ENCODE data around the gene OPRL1. TPM values are rescaled to one million over a fixed set of nuclear protein-coding genes. Genes with fewer than 3 reads are reported as not detected.

The OPRL1 gene
- total and polyA plus RNA-seq, 2 of the 8 experiments (the other 6 are each of a cell fraction or from before 2014, with no cell fraction given) = 0.63 to 0.98 TPM

DNA sequence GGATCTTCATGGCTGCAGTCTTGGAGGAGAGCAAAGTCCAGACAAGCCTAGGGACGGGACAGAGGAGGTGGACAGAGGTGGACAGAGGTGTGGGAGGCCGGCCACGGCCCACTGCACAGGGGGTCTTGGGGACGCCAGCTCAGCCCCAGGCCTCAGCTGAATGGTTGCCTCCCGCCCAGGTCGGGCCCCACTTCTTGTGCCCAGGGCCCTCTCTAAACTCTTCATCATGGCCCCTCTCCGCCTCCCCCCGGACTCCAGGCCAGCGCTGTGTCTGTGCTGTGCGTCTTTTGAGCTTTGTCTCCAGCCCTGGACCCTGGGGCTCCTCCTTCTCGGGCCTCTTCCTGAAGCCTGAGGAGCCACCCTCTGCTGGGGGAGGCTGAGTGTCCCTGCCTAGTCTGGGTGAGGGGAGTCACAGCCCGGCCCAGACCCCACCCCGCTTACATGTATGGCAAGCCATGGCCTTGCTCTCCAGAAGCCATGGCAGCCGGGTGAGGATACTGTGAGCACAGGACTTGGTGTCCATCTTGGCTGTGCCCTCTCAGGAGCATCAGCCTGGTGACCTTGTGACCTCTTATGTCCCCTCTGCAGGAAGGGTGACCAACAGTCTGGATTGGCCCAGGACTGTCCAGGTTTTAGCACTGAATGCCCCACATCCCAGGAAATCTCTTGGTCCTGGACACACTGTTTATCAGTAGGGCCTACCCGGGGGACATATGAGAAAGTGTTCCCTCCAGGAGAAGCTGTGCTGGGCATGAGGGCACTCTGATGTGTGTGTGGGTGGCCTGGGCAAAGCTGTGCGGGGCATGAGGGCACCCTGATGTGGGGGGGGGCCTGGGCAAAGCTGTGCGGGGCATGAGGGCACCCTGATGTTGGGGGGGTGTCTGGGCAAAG is 36.9 kb downstream of the OPRL1 start:
- no peak overlapping the region for H2BK20ac ChIP-seq (ENCODE audit: low read length)
- no peak overlapping the region for H3K18ac ChIP-seq (ENCODE audit: extremely low read depth, low read length)
- no peak overlapping the region for H4K5ac ChIP-seq (ENCODE audit: insufficient read length, low read depth, low read length)
- H4K20me1 ChIP-seq (replicated peaks in 1 of 2; ENCODE audit: control insufficient read depth in 1 of 2, insufficient read depth in 2 of 2, low read length in 2 of 2) = no peaks in the 10 kb centered on the region
- no peak overlapping the region for H2BK120ac ChIP-seq (replicated peaks; ENCODE audit: low read depth, low read length)
- FAIRE-seq (no peak), DNase-seq (ENCODE audit: low read depth in 1 of 2, low spot score in 2 of 2) (peak in 1 of 2 experiments; percentile 41)
- H3K4me3 ChIP-seq (ENCODE audit: extremely low read depth in 1 of 4, insufficient read depth in 2 of 4, low read depth in 3 of 4, low read length in 4 of 4) = no peak overlapping the region
- H3K23ac ChIP-seq (ENCODE audit: insufficient read length) = no peak overlapping the region
- no peak overlapping the region for H2AFZ ChIP-seq (ENCODE audit: low read length)
- TF ChIP-seq PHF8 (conservative IDR thresholded peaks at IDR 0.05; ENCODE audit: low read depth, low read length) (no peak), EZH2 (IDR thresholded peaks at IDR 0.05; ENCODE audit: low read depth, low read length, severe bottlenecking) (no peak), CEBPB (IDR thresholded peaks at IDR 0.05; ENCODE audit: low read depth, low read length) (no peak), TAF7 (optimal IDR thresholded peaks at IDR 0.05; ENCODE audit: borderline replicate concordance, low read depth, low read length) (no peak)
- H2BK12ac ChIP-seq (ENCODE audit: low read depth, low read length) = no peak overlapping the region
- no peak overlapping the region for H3K14ac ChIP-seq (ENCODE audit: insufficient read length)
- H2BK15ac ChIP-seq (ENCODE audit: low read length) = no peak overlapping the region
- no peaks in the 10 kb centered on the region; a peak in 2 of 7 replicates for H3K4me1 ChIP-seq (replicated peaks in 1 of 4; ENCODE audit: control insufficient read depth in 3 of 4, insufficient read depth in 4 of 4, low read length in 3 of 4)
- H3K4me2 ChIP-seq (ENCODE audit: insufficient read depth in 1 of 2, low read depth in 2 of 2, low read length in 2 of 2) = no peak overlapping the region
- no peaks in the 10 kb centered on the region; a peak in 2 of 7 replicates for H3K27me3 ChIP-seq (replicated peaks in 1 of 4; ENCODE audit: control insufficient read depth in 3 of 4, extremely low read depth in 1 of 4, insufficient read depth in 3 of 4, low read length in 3 of 4)
- no peak overlapping the region for H2BK5ac ChIP-seq (ENCODE audit: low read depth, low read length)
- POLR2A ChIA-PET (ENCODE audit: partially characterized antibody) = no interaction called here
- H3K36me3 ChIP-seq (ENCODE audit: control insufficient read depth in 2 of 4, insufficient read depth in 4 of 4, low read length in 3 of 4) = no peaks in the 10 kb centered on the region
- no peak overlapping the region for H2AK5ac ChIP-seq (ENCODE audit: low read depth, low read length)
- no peaks in the 10 kb centered on the region for H3K23me2 ChIP-seq (ENCODE audit: low read depth, low read length)
- no peaks in the 10 kb centered on the region for H3K79me1 ChIP-seq (ENCODE audit: low read depth, low read length)
- H3K79me2 ChIP-seq (ENCODE audit: control insufficient read depth in 1 of 2, insufficient read depth in 2 of 2, low read length in 2 of 2) = no peaks in the 10 kb centered on the region
- no peak overlapping the region for H3K9ac ChIP-seq (replicated peaks in 1 of 4; ENCODE audit: extremely low read depth in 1 of 4, low read depth in 3 of 4, low read length in 3 of 4)
- H4K91ac ChIP-seq (replicated peaks; ENCODE audit: insufficient read length, low read length) = no peak overlapping the region
- 84% methylated on average over 11 of the region's 17 CpGs; no CpG with 5 or more reads in 1 of the 2 experiments for WGBS, 2 experiments (ENCODE audit: extremely low coverage in 1 of 2, insufficient coverage in 1 of 2, insufficient read length in 1 of 2, insufficient replicate concordance in 2 of 2, low coverage in 1 of 2, low lambda C conversion rate in 2 of 2, missing lambda C conversion rate in 1 of 2)
- H3K56ac ChIP-seq (replicated peaks; ENCODE audit: insufficient read length, low read depth, low read length) = no peak overlapping the region
- CTCF ChIA-PET (ENCODE audit: partially characterized antibody) = interaction anchor here (0.7 to 10.1 kb wide), 11 partner anchors 8 to 169 kb away, joined by 3 to 144 read pairs (median 4); partner anchors contain the start of genes LKAAEAR1, OPRL1, PRPF6 and RGS19
- H3K9me3 ChIP-seq (ENCODE audit: insufficient read depth in 2 of 2, low read depth in 1 of 2, low read length in 1 of 2) = no peaks in the 10 kb centered on the region
- no peak overlapping the region for H3K4ac ChIP-seq (replicated peaks; ENCODE audit: insufficient read length, low read depth, low read length)
- H4K8ac ChIP-seq (ENCODE audit: extremely low read depth, insufficient read depth, low read length) = no peak overlapping the region
- no peak overlapping the region for H3K27ac ChIP-seq (ENCODE audit: low read depth, low read length)
